K562 (cell line): ENCODE measurements around the gene CLK3. TPM values are rescaled to one million over a fixed set of nuclear protein-coding genes. Genes with fewer than 3 reads are reported as not detected.

Experiments used
- ATAC-seq: fragments of 200-7000 bp; cut with Tn5 transposase; 3 replicates; pipeline ENCODE4 v1.9.1; 2020; ENCODE audit warnings: moderate library complexity
- BruUV-seq: library from RNA; stranded (reverse); fragments of 400-500 nt; replicated peaks from 2 replicates; lab custom pipeline; 2021; lab: Mats Ljungman, UMichigan
- CTCF ChIA-PET: fragments of 300-600 bp; formaldehyde crosslinking; extraction: SDS; loops from one replicate; lab custom pipeline; 2021; ENCODE audit warnings: low intra/inter-chr PET ratio; lab: Yijun Ruan, JAX
- POLR2A ChIA-PET: fragments of 300-600, 350-650 bp; sonication (Branson Sonifier 250); formaldehyde crosslinking; extraction: SDS; loops from one replicate; lab custom pipeline; 2021; ENCODE audit warnings: antibody characterized with exemption, inconsistent platforms; lab: Yijun Ruan, JAX
- DNase-seq, 4 experiments: peaks; one replicate each; pipeline versions ENCODE4 v3.0.0 to v3.0.0-alpha.2; 2011 to 2018; ENCODE audit warnings: low spot score in 3 of 4, mixed read lengths in 3 of 4; ENCODE audit errors: extremely low read depth in 1 of 4
- FAIRE-seq: peaks from 2 replicates; lab custom pipeline; 2011; peaks lifted over from hg19 to GRCh38; lab: Jason Lieb, UNC
- H2AFZ ChIP-seq: 2 replicates; pipeline ENCODE4 v1.6.0; 2011; ENCODE audit warnings: low read depth, low read length, control low read depth, inconsistent platforms
- H3K27ac ChIP-seq: fragments of 200-600 bp; 3 replicates; pipeline ENCODE4 v1.8.0; 2011; ENCODE audit warnings: low read depth, mild to moderate bottlenecking, control low read depth, inconsistent platforms, low read length, moderate library complexity, mixed read lengths; ENCODE audit errors: extremely low read depth
- H3K27me3 ChIP-seq, 2 experiments: fragments of 300-600 bp in 1 of 2; 2 replicates in 1 of 2; 3 replicates in 1 of 2; pipeline versions ENCODE4 v1.6.0 to v1.8.0; 2011; ENCODE audit warnings: inconsistent platforms in 2 of 2, low read length in 2 of 2, mild to moderate bottlenecking in 1 of 2, mixed read lengths in 1 of 2, moderate library complexity in 1 of 2; ENCODE audit not compliant: control insufficient read depth in 2 of 2, insufficient read depth in 2 of 2
- H3K36me3 ChIP-seq: fragments of 300-600 bp; 3 replicates; pipeline ENCODE4 v1.8.0; 2011; ENCODE audit warnings: mild to moderate bottlenecking, low read length, inconsistent platforms; ENCODE audit not compliant: control insufficient read depth, insufficient read depth
- H3K4me1 ChIP-seq, 2 experiments: fragments of 200-600 bp in 1 of 2; replicated peaks in 1 of 2; 2 replicates in 1 of 2; 3 replicates in 1 of 2; pipeline versions ENCODE4 v1.5.1 to v1.8.0; 2011; ENCODE audit warnings: inconsistent platforms in 2 of 2, low read length in 2 of 2, mild to moderate bottlenecking in 1 of 2, mixed read lengths in 1 of 2, moderate library complexity in 1 of 2; ENCODE audit not compliant: control insufficient read depth in 2 of 2, insufficient read depth in 2 of 2
- H3K4me2 ChIP-seq: 2 replicates; pipeline ENCODE4 v1.6.1; 2011; ENCODE audit warnings: low read length, control low read depth, inconsistent platforms, mixed read lengths; ENCODE audit not compliant: insufficient read depth
- H3K4me3 ChIP-seq: fragments of 200-600 bp; sonication (generic), shearing (Covaris generic); 2 replicates; pipeline ENCODE4 v1.5.1; 2016; ENCODE audit warnings: control low read depth, inconsistent platforms
- H3K79me2 ChIP-seq: fragments of 200-600 bp; 3 replicates; pipeline ENCODE4 v1.8.0; 2011; ENCODE audit warnings: low read length, inconsistent platforms; ENCODE audit not compliant: control insufficient read depth, insufficient read depth
- H3K9ac ChIP-seq, 2 experiments: 2 replicates each; pipeline versions ENCODE4 v1.6.0 to v1.6.1; 2011; ENCODE audit warnings: low read depth in 2 of 2, low read length in 2 of 2, control low read depth in 1 of 2, inconsistent platforms in 1 of 2, mild to moderate bottlenecking in 1 of 2, mixed read lengths in 1 of 2; ENCODE audit not compliant: insufficient read depth in 1 of 2
- H3K9me1 ChIP-seq: one replicate; pipeline ENCODE4 v1.6.0; 2011; ENCODE audit warnings: inconsistent platforms, mild to moderate bottlenecking, low read length, moderate library complexity; ENCODE audit not compliant: control insufficient read depth, insufficient read depth
- H3K9me3 ChIP-seq: replicated peaks from 2 replicates; pipeline ENCODE4 v1.5.1; 2011; ENCODE audit warnings: low read depth, low read length, inconsistent platforms; ENCODE audit not compliant: control insufficient read depth, insufficient read depth
- H4K20me1 ChIP-seq: replicated peaks from 2 replicates; pipeline ENCODE4 v1.6.1; 2011; ENCODE audit warnings: low read length, inconsistent platforms, mixed read lengths; ENCODE audit not compliant: control insufficient read depth, insufficient read depth
- ELF2 ChIP-seq: fragments of 250-450 bp; sonication (Bioruptor Pico); IDR thresholded peaks from 2 replicates; pipeline ENCODE4 v1.5.0; 2021; ENCODE audit warnings: mild to moderate bottlenecking
- GATAD2B ChIP-seq: fragments of 450-650 bp; IDR thresholded peaks from 2 replicates; pipeline ENCODE4 v1.6.1; 2017; ENCODE audit warnings: mild to moderate bottlenecking, borderline replicate concordance
- ILF3 ChIP-seq: fragments of 450-650 bp; IDR thresholded peaks from 2 replicates; pipeline ENCODE4 v1.6.1; 2018; ENCODE audit warnings: antibody characterized with exemption, mild to moderate bottlenecking, moderate library complexity, borderline replicate concordance
- MEF2A ChIP-seq: IDR thresholded peaks from 2 replicates; pipeline ENCODE4 v1.6.1; 2011; ENCODE audit warnings: low read depth, mild to moderate bottlenecking, low read length, moderate library complexity; ENCODE audit not compliant: control insufficient read depth
- POLR2AphosphoS5 ChIP-seq: IDR thresholded peaks from 2 replicates; pipeline ENCODE4 v1.6.1; 2011; ENCODE audit warnings: mild to moderate bottlenecking, low read depth, low read length, moderate library complexity; ENCODE audit not compliant: control insufficient read depth, insufficient read depth
- ZNF124 ChIP-seq: sonication (generic); formaldehyde crosslinking; IDR thresholded peaks from 2 replicates; pipeline ENCODE4 v1.8.1; 2022; ENCODE audit warnings: missing genetic modification reagents
- ZNF583 ChIP-seq: fragments of 250-450 bp; sonication (Bioruptor Pico); IDR thresholded peaks from 2 replicates; pipeline ENCODE4 v1.4.0; 2020
- WGBS: fragments of 100-300 bp; shearing (Covaris generic); methylation state at CpG from one replicate; pipeline ENCODE4 v1.1.6; 2016; ENCODE audit warnings: low coverage, mixed read lengths; ENCODE audit not compliant: insufficient coverage; ENCODE audit errors: missing lambda C conversion rate; 5-methylcytosine and 5-hydroxymethylcytosine counted together
- in situ Hi-C: fragments of 300-500 bp; cut with MboI; formaldehyde crosslinking; loops from 4 replicates; pipeline ENCODE4 v1.15.0; 2018; ENCODE audit warnings: inconsistent platforms, mixed read lengths
- intact Hi-C: fragments of 100-400 bp; cut with micrococcal nuclease; formaldehyde crosslinking; loops from 2 replicates; pipeline ENCODE4 v1.14.2; 2022
- polyA plus RNA-seq, 8 experiments: library from polyadenylated mRNA; depleted of rRNA in 4 of 8; stranded (reverse) in 5 of 8; unstranded in 3 of 8; fragments of >200 nt; fragmentation: Nextera tagmentation in 2 of 8; fragmentation: Illumina TruSeq in 1 of 8; extraction: Ambion mirVana in 2 of 8; extraction: Trizol in 1 of 8; gene quantifications; 2 replicates each; pipeline versions ENCODE4 v1.2.1 to v1.2.3, GENCODE V29; 2011 to 2014; ENCODE audit warnings: inconsistent platforms in 1 of 8, missing spikeins in 1 of 8
- total RNA-seq, 7 experiments: library from RNA; depleted of rRNA in 6 of 7; stranded (reverse); fragments of >200 nt in 6 of 7; fragmentation: Illumina TruSeq in 2 of 7; extraction: Trizol in 2 of 7; gene quantifications; 2 replicates each; pipeline versions ENCODE4 v1.2.1 to v1.2.3, GENCODE V29; 2011 to 2021; ENCODE audit warnings: low replicate concordance in 1 of 7
- TF ChIP-seq, protein P1 (sequence below): sonication (generic); formaldehyde crosslinking; IDR thresholded peaks from 2 replicates; pipeline ENCODE4 v1.8.1; 2023; ENCODE audit warnings: missing genetic modification reagents, mild to moderate bottlenecking, borderline replicate concordance

The CLK3 gene
- total and polyA plus RNA-seq, 9 of the 15 experiments (the other 6 are each of a cell fraction or from before 2014, with no cell fraction given): 1.2 to 95.2 (median 51.7) TPM

DNA sequence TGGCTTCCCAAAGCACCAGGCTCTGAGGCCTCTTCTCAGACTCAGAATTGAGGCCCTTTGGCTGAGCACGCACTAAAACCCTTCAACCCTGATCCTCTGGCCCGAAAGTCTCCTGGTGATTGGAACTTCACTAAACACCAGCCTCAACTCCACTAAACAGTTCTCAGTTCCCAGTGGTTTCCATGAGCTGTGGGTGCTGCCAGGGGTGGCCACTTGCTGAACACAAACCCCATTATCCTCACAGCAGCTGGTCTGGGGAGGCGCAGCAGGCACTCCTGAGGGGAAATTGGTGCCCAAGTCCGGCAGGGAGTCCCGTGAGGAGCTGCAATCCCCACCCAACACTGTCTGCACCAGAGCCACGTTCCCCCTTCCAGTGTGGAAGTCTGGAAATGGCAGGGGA lies 3.8 kb upstream of the CLK3 start:
- peaks cover 0 to 11% of the 10 kb centered on the region in 2 experiments; a peak in 2 of 5 replicates for H3K27me3 ChIP-seq
- no peaks in the 10 kb centered on the region for H3K9me1 ChIP-seq
- H3K4me2 ChIP-seq: no peak overlapping the region
- no peak overlapping the region for H2AFZ ChIP-seq
- TF ChIP-seq ZNF124 (CRISPR knock-in tag): no peak
- no peak for TF ChIP-seq ZNF583 (CRISPR knock-in tag)
- TF ChIP-seq ELF2: no peak
- no peak for TF ChIP-seq POLR2AphosphoS5
- TF ChIP-seq MEF2A: no peak
- TF ChIP-seq, protein P1, sequence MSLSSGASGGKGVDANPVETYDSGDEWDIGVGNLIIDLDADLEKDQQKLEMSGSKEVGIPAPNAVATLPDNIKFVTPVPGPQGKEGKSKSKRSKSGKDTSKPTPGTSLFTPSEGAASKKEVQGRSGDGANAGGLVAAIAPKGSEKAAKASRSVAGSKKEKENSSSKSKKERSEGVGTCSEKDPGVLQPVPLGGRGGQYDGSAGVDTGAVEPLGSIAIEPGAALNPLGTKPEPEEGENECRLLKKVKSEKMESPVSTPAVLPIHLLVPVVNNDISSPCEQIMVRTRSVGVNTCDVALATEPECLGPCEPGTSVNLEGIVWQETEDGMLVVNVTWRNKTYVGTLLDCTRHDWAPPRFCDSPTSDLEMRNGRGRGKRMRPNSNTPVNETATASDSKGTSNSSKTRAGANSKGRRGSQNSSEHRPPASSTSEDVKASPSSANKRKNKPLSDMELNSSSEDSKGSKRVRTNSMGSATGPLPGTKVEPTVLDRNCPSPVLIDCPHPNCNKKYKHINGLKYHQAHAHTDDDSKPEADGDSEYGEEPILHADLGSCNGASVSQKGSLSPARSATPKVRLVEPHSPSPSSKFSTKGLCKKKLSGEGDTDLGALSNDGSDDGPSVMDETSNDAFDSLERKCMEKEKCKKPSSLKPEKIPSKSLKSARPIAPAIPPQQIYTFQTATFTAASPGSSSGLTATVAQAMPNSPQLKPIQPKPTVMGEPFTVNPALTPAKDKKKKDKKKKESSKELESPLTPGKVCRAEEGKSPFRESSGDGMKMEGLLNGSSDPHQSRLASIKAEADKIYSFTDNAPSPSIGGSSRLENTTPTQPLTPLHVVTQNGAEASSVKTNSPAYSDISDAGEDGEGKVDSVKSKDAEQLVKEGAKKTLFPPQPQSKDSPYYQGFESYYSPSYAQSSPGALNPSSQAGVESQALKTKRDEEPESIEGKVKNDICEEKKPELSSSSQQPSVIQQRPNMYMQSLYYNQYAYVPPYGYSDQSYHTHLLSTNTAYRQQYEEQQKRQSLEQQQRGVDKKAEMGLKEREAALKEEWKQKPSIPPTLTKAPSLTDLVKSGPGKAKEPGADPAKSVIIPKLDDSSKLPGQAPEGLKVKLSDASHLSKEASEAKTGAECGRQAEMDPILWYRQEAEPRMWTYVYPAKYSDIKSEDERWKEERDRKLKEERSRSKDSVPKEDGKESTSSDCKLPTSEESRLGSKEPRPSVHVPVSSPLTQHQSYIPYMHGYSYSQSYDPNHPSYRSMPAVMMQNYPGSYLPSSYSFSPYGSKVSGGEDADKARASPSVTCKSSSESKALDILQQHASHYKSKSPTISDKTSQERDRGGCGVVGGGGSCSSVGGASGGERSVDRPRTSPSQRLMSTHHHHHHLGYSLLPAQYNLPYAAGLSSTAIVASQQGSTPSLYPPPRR: no peak
- TF ChIP-seq GATAD2B: no peak
- no peak for TF ChIP-seq ILF3
- H3K36me3 ChIP-seq: no peaks in the 10 kb centered on the region
- ChIA-PET POLR2A (interaction anchor here (9.7 kb wide), 1 partner anchor 11 kb away, joined by 111 read pairs; no protein-coding TSS in a partner anchor), CTCF (no interaction called here)
- H3K79me2 ChIP-seq: peaks cover 19% of the 10 kb centered on the region
- no TSS peak for BruUV-seq
- H3K4me3 ChIP-seq: no peak overlapping the region
- H3K9ac ChIP-seq: no peak overlapping the region
- 48% methylated on average over 6 of the region's 6 CpGs for WGBS
- DNase-seq: no peak
- no peaks in the 10 kb centered on the region for H3K9me3 ChIP-seq
- peaks cover 20 to 61% of the 10 kb centered on the region in 2 experiments for H3K4me1 ChIP-seq
- H3K27ac ChIP-seq: no peak overlapping the region
- no peak for FAIRE-seq
- in situ Hi-C loops (loop anchor here (5.0 kb wide), 1 partner anchor 65 kb away; no protein-coding TSS in a partner anchor), intact Hi-C loops (loop anchor here (5.0 to 10.0 kb wide), 2 partner anchors 150 to 617 kb away; partner anchors contain the start of genes PML, STOML1 and UBL7)
- ATAC-seq: no peak
- H4K20me1 ChIP-seq: peaks cover 24% of the 10 kb centered on the region
